Activated CD4-positive, alpha-beta T cell treated with anti-CD3 and anti-CD28 coated beads, Interleukin-2, amount 50 U/mL, for 1 hour (primary cell): ENCODE results near the gene ARID1B.

Experiments
- DNase-seq: peaks from one replicate; pipeline ENCODE4 v3.0.0-alpha.2; 2020

The ARID1B gene

GRCh38 chr6:156999762-157000161 lies 222.6 kb downstream of the ARID1B start:
- no peak for DNase-seq

GRCh38 chr6:157001716-157002115 lies 224.5 kb downstream of the ARID1B start:
- no peak for DNase-seq

- no peak for DNase-seq
Measured at GRCh38 chr6:157002774-157003173, 225.6 kb downstream of the ARID1B start.

- no peak for DNase-seq
Measured at GRCh38 chr6:157005940-157006339, 228.8 kb downstream of the ARID1B start.

- no peak for DNase-seq
Measured at GRCh38 chr6:157008568-157008967, 231.4 kb downstream of the ARID1B start.

- no peak for DNase-seq
Measured at GRCh38 chr6:157012355-157012754, 235.2 kb downstream of the ARID1B start.

- no peak for DNase-seq
Measured at GRCh38 chr6:157013649-157014304, 236.6 kb downstream of the ARID1B start.

- DNase-seq: no peak
Measured at GRCh38 chr6:157014871-157015270, 237.7 kb downstream of the ARID1B start.

- no peak for DNase-seq
Measured at GRCh38 chr6:157017022-157017421, 239.8 kb downstream of the ARID1B start.

- DNase-seq: no peak
Measured at GRCh38 chr6:157017861-157018260, 240.7 kb downstream of the ARID1B start.

GRCh38 chr6:157019115-157019641 lies 242.0 kb downstream of the ARID1B start:
- DNase-seq: no peak

- DNase-seq: no peak
Measured at GRCh38 chr6:157019733-157020132, 242.6 kb downstream of the ARID1B start.

- no peak for DNase-seq
Measured at GRCh38 chr6:157020398-157020797, 243.2 kb downstream of the ARID1B start.

- peak; percentile 57 for DNase-seq
Measured at GRCh38 chr6:157020881-157021343, 243.7 kb downstream of the ARID1B start.

- DNase-seq: peak; percentile 84
Measured at GRCh38 chr6:157021344-157021992, 244.3 kb downstream of the ARID1B start.

- peak; percentile 84 for DNase-seq
Measured at GRCh38 chr6:157021993-157022740, 245.0 kb downstream of the ARID1B start.

GRCh38 chr6:157023958-157024357 lies 246.8 kb downstream of the ARID1B start:
- DNase-seq: no peak

- no peak for DNase-seq
Measured at GRCh38 chr6:157024745-157025144, 247.6 kb downstream of the ARID1B start.

- DNase-seq: no peak
Measured at GRCh38 chr6:157025437-157025836, 248.3 kb downstream of the ARID1B start.

- no peak for DNase-seq
Measured at GRCh38 chr6:157029980-157030690, 253.0 kb downstream of the ARID1B start.

- no peak for DNase-seq
Measured at GRCh38 chr6:157030755-157031154, 253.6 kb downstream of the ARID1B start.

GRCh38 chr6:157032923-157033322 lies 255.7 kb downstream of the ARID1B start:
- DNase-seq: no peak
